Gastrocnemius medialis (tissue), 4 donors: ENCODE data around the gene FKBP5.

Experiments
- CTCF ChIP-seq, 5 experiments: fragments of 450-650 bp in 3 of 5; fragments of 200-600 bp in 2 of 5; sonication (generic) in 2 of 5; IDR thresholded peaks in 4 of 5; conservative IDR thresholded peaks in 1 of 5; 1 replicate in 4 of 5; 2 replicates in 1 of 5; pipeline ENCODE4 v1.5.1; 2016 to 2019; ENCODE audit warnings: antibody characterized with exemption in 5 of 5, mild to moderate bottlenecking in 3 of 5, moderate library complexity in 3 of 5
- POLR2A ChIP-seq, 2 donors: fragments of 450-650 bp; IDR thresholded peaks; one replicate each; pipeline ENCODE4 v1.6.1; 2017; ENCODE audit warnings: antibody characterized with exemption in 2 of 2, mild to moderate bottlenecking in 2 of 2, moderate library complexity in 2 of 2

GRCh38 chr6:35678021-35678654, 10.6 kb downstream of the FKBP5 start:
- TF ChIP-seq CTCF (IDR thresholded peaks at IDR 0.05 in 4 of 5, conservative IDR thresholded peaks at IDR 0.05 in 1 of 5) (no peak), POLR2A (IDR thresholded peaks at IDR 0.05) (no peak)
